GM18909 (cell line): Measurements from ENCODE around the gene PTPRG.

Source experiments
- ATAC-seq: cut with Tn5 transposase; IDR thresholded peaks from one replicate; pipeline ENCODE4 v1.9.1; 2021; ENCODE audit warnings: mild to moderate bottlenecking; ENCODE audit not compliant: unreplicated experiment, poor library complexity

PTPRG gene

GRCh38 chr3:62056658-62057057 is 495.3 kb downstream of the PTPRG start:
- ATAC-seq = no peak

GRCh38 chr3:62057339-62058047 is 496.1 kb downstream of the PTPRG start:
- ATAC-seq = no peak

GRCh38 chr3:62065985-62066693 is 504.8 kb downstream of the PTPRG start:
- ATAC-seq = no peak

- ATAC-seq = no peak
These were observed 507.0 kb downstream of the PTPRG start for GRCh38 chr3:62068337-62068736.

GRCh38 chr3:62070891-62071290 is 509.5 kb downstream of the PTPRG start:
- no peak for ATAC-seq

GRCh38 chr3:62073038-62073437 is 511.7 kb downstream of the PTPRG start:
- no peak for ATAC-seq

- no peak for ATAC-seq
These were observed 523.2 kb downstream of the PTPRG start for GRCh38 chr3:62084558-62084957.

GRCh38 chr3:62088472-62089104 is 527.2 kb downstream of the PTPRG start:
- no peak for ATAC-seq

GRCh38 chr3:62090066-62090465 is 528.7 kb downstream of the PTPRG start:
- ATAC-seq = no peak

- ATAC-seq = no peak
These were observed 529.1 kb downstream of the PTPRG start for GRCh38 chr3:62090519-62090918.

GRCh38 chr3:62093025-62093424 is 531.7 kb downstream of the PTPRG start:
- ATAC-seq = no peak

GRCh38 chr3:62094461-62094860 is 533.1 kb downstream of the PTPRG start:
- no peak for ATAC-seq

- ATAC-seq = no peak
These were observed 533.7 kb downstream of the PTPRG start for GRCh38 chr3:62095080-62095479.

- no peak for ATAC-seq
These were observed 534.4 kb downstream of the PTPRG start for GRCh38 chr3:62095756-62096155.

- ATAC-seq = no peak
These were observed 535.1 kb downstream of the PTPRG start for GRCh38 chr3:62096521-62096920.

GRCh38 chr3:62097121-62097520 is 535.8 kb downstream of the PTPRG start:
- ATAC-seq = no peak

GRCh38 chr3:62098646-62099365 is 537.4 kb downstream of the PTPRG start:
- ATAC-seq = no peak

GRCh38 chr3:62100282-62100989 is 539.1 kb downstream of the PTPRG start:
- no peak for ATAC-seq

- no peak for ATAC-seq
These were observed 540.1 kb downstream of the PTPRG start for GRCh38 chr3:62101488-62101887.

- ATAC-seq = no peak
These were observed 542.2 kb downstream of the PTPRG start for GRCh38 chr3:62103531-62103930.
